Activated CD4-positive, alpha-beta T cell treated with anti-CD3 and anti-CD28 coated beads, Interleukin-2, Interleukin-4, amounts not matched to agents 100 ng/mL and 50 ng/mL, durations not matched to agents 16 hours and 8 hours (primary cell): ENCODE measurements around the gene RGS6.
A peak's percentile ranks its signal among the peaks of the same experiment; 100 is the strongest.
"Not testable (repeated sequence)": the region's sequence is repeated elsewhere in the genome, so short reads cannot be mapped to it uniquely, and the experiment has no call there.

Source experiments
- DNase-seq: peaks from one replicate; pipeline ENCODE4 v3.0.0-alpha.2; 2020; ENCODE audit warnings: low spot score

RGS6 gene

GRCh38 chr14:71932229-71932981, at the start of gene RGS6:
TSS of gene RGS6 (plus strand) at chr14:71932429.
- DNase-seq = peak; percentile 21

- no peak for DNase-seq
These were observed 49.1 kb upstream of the RGS6 start for GRCh38 chr14:71883094-71883493.

- DNase-seq = no peak
These were observed 46.9 kb upstream of the RGS6 start for GRCh38 chr14:71885301-71885700.

GRCh38 chr14:71887802-71888201, 44.4 kb upstream of the RGS6 start:
- DNase-seq = not testable (repeated sequence)

- DNase-seq = no peak
These were observed 41.7 kb upstream of the RGS6 start for GRCh38 chr14:71890541-71890940.

- no peak for DNase-seq
These were observed 41.0 kb upstream of the RGS6 start for GRCh38 chr14:71891185-71891584.

GRCh38 chr14:71891970-71892369, 40.3 kb upstream of the RGS6 start:
- DNase-seq = no peak

- DNase-seq = no peak
These were observed 27.2 kb upstream of the RGS6 start for GRCh38 chr14:71905031-71905430.

- DNase-seq = no peak
These were observed 26.4 kb upstream of the RGS6 start for GRCh38 chr14:71905860-71906259.

- DNase-seq = no peak
These were observed 24.3 kb upstream of the RGS6 start for GRCh38 chr14:71907793-71908515.

GRCh38 chr14:71911669-71912068, 20.6 kb upstream of the RGS6 start:
- no peak for DNase-seq

GRCh38 chr14:71913342-71913741, 18.9 kb upstream of the RGS6 start:
- DNase-seq = no peak

- no peak for DNase-seq
These were observed 13.3 kb upstream of the RGS6 start for GRCh38 chr14:71918955-71919354.

GRCh38 chr14:71923513-71923912, 8.7 kb upstream of the RGS6 start:
- no peak for DNase-seq

GRCh38 chr14:71931492-71932228, 569 bp upstream of the RGS6 start:
- peak; percentile 2 for DNase-seq

GRCh38 chr14:71933001-71933587, 865 bp downstream of the RGS6 start:
- DNase-seq = peak; percentile 14

GRCh38 chr14:71938273-71938672, 6.0 kb downstream of the RGS6 start:
- not testable (repeated sequence) for DNase-seq

GRCh38 chr14:71939344-71939743, 7.1 kb downstream of the RGS6 start:
- DNase-seq = not testable (repeated sequence)

- not testable (repeated sequence) for DNase-seq
These were observed 8.3 kb downstream of the RGS6 start for GRCh38 chr14:71940500-71940899.

GRCh38 chr14:71941616-71942015, 9.4 kb downstream of the RGS6 start:
- not testable (repeated sequence) for DNase-seq

GRCh38 chr14:71942904-71943694, 10.9 kb downstream of the RGS6 start:
- no peak for DNase-seq

- DNase-seq = no peak
These were observed 11.4 kb downstream of the RGS6 start for GRCh38 chr14:71943695-71944018.
